H1 (cell line): ENCODE measurements around the gene SNX32. TPM values are rescaled to one million over a fixed set of nuclear protein-coding genes. Genes with fewer than 3 reads are reported as not detected.
"Not testable (repeated sequence)": the region's sequence is repeated elsewhere in the genome, so short reads cannot be mapped to it uniquely, and the experiment has no call there.

ENCODE experiments used
- CTCF ChIA-PET: fragments of 300-600 bp; sonication (Branson Sonifier 250); formaldehyde crosslinking; loops from one replicate; lab custom pipeline; 2021; ENCODE audit not compliant: partially characterized antibody; lab: Charles Lee
- POLR2A ChIA-PET: fragments of 300-600 bp; sonication (Branson Sonifier 250); formaldehyde crosslinking; loops from one replicate; lab custom pipeline; 2021; ENCODE audit warnings: inconsistent platforms; ENCODE audit not compliant: partially characterized antibody; lab: Charles Lee
- DNase-seq, 2 experiments: peaks; one replicate each; pipeline versions ENCODE4 v3.0.0 to v3.0.0-alpha.2; 2010 to 2022; ENCODE audit warnings: low spot score in 2 of 2, low read depth in 1 of 2, mixed read lengths in 1 of 2
- FAIRE-seq: peaks from 2 replicates; lab custom pipeline; 2011; peaks lifted over from hg19 to GRCh38; lab: Jason Lieb, UNC
- H2AFZ ChIP-seq: 2 replicates; pipeline ENCODE4 v1.8.1; 2012; ENCODE audit warnings: low read length, inconsistent platforms
- H2AK5ac ChIP-seq: 2 replicates; pipeline ENCODE4 v1.6.1; 2013; ENCODE audit warnings: low read depth, low read length
- H2BK120ac ChIP-seq: replicated peaks from 2 replicates; pipeline ENCODE3; 2013; ENCODE audit warnings: low read depth, low read length, inconsistent platforms
- H2BK12ac ChIP-seq: 2 replicates; pipeline ENCODE4 v1.6.1; 2013; ENCODE audit warnings: low read depth, low read length
- H2BK15ac ChIP-seq: 2 replicates; pipeline ENCODE4 v1.6.1; 2013; ENCODE audit warnings: low read length
- H2BK20ac ChIP-seq: 2 replicates; pipeline ENCODE4 v1.6.1; 2013; ENCODE audit warnings: low read length
- H2BK5ac ChIP-seq: 2 replicates; pipeline ENCODE4 v1.6.1; 2013; ENCODE audit warnings: low read depth, low read length
- H3K14ac ChIP-seq: 2 replicates; pipeline ENCODE4 v1.6.1; 2013; ENCODE audit warnings: inconsistent platforms; ENCODE audit not compliant: insufficient read length
- H3K18ac ChIP-seq: 2 replicates; pipeline ENCODE4 v1.6.1; 2013; ENCODE audit warnings: low read length; ENCODE audit errors: extremely low read depth
- H3K23ac ChIP-seq: 2 replicates; pipeline ENCODE4 v1.6.1; 2013; ENCODE audit warnings: inconsistent platforms; ENCODE audit not compliant: insufficient read length
- H3K23me2 ChIP-seq: 2 replicates; pipeline ENCODE4 v1.6.1; 2013; ENCODE audit warnings: low read depth, low read length
- H3K27ac ChIP-seq: 2 replicates; pipeline ENCODE4 v1.6.1; 2011; ENCODE audit warnings: low read depth, low read length, inconsistent platforms
- H3K27me3 ChIP-seq, 4 experiments: replicated peaks in 1 of 4; 1 replicate in 1 of 4; 2 replicates in 3 of 4; pipeline versions ENCODE4 v1.6.1 to v1.8.1; 2011 to 2013; ENCODE audit warnings: low read length in 3 of 4, mild to moderate bottlenecking in 3 of 4, inconsistent platforms in 2 of 4, mixed read lengths in 2 of 4, moderate library complexity in 1 of 4; ENCODE audit not compliant: control insufficient read depth in 3 of 4, insufficient read depth in 3 of 4; ENCODE audit errors: extremely low read depth in 1 of 4
- H3K36me3 ChIP-seq, 4 experiments: 2 replicates each; pipeline versions ENCODE4 v1.6.1 to v1.8.1; 2011 to 2013; ENCODE audit warnings: mild to moderate bottlenecking in 4 of 4, low read length in 3 of 4, moderate library complexity in 2 of 4, control low read depth in 1 of 4, inconsistent platforms in 1 of 4; ENCODE audit not compliant: insufficient read depth in 4 of 4, control insufficient read depth in 2 of 4
- H3K4ac ChIP-seq: replicated peaks from 2 replicates; pipeline ENCODE3; 2013; ENCODE audit warnings: low read length, low read depth, mixed read lengths, inconsistent platforms; ENCODE audit not compliant: insufficient read length
- H3K4me1 ChIP-seq, 4 experiments: replicated peaks in 1 of 4; 1 replicate in 1 of 4; 2 replicates in 3 of 4; pipeline versions ENCODE4 v1.6.1 to v1.8.1; 2011 to 2013; ENCODE audit warnings: low read length in 3 of 4, inconsistent platforms in 2 of 4, mixed read lengths in 1 of 4; ENCODE audit not compliant: insufficient read depth in 4 of 4, control insufficient read depth in 3 of 4
- H3K4me2 ChIP-seq, 2 experiments: 2 replicates each; pipeline versions ENCODE4 v1.6.1 to v1.8.1; 2011 to 2013; ENCODE audit warnings: low read depth in 2 of 2, low read length in 2 of 2, control low read depth in 1 of 2, inconsistent platforms in 1 of 2, mild to moderate bottlenecking in 1 of 2; ENCODE audit not compliant: insufficient read depth in 1 of 2
- H3K4me3 ChIP-seq, 4 experiments: fragments of 200-600, 300-600 bp in 1 of 4; sonication (generic), shearing (Covaris generic), sonication (Bioruptor Twin) in 1 of 4; 2 replicates each; pipeline versions ENCODE4 v1.5.1 to v1.8.1; 2011 to 2016; ENCODE audit warnings: low read length in 4 of 4, low read depth in 3 of 4, control low read depth in 2 of 4, inconsistent platforms in 2 of 4, mild to moderate bottlenecking in 2 of 4, mixed read lengths in 1 of 4, moderate library complexity in 1 of 4; ENCODE audit not compliant: insufficient read depth in 2 of 4; ENCODE audit errors: extremely low read depth in 1 of 4
- H3K56ac ChIP-seq: replicated peaks from 2 replicates; pipeline ENCODE3; 2013; ENCODE audit warnings: low read depth, mild to moderate bottlenecking, mixed read lengths, low read length, inconsistent platforms; ENCODE audit not compliant: insufficient read length
- H3K79me1 ChIP-seq: 2 replicates; pipeline ENCODE4 v1.6.1; 2013; ENCODE audit warnings: low read depth, low read length, control low read depth
- H3K79me2 ChIP-seq, 2 experiments: 2 replicates each; pipeline versions ENCODE4 v1.6.1 to v1.8.1; 2012 to 2013; ENCODE audit warnings: low read length in 2 of 2, mild to moderate bottlenecking in 2 of 2, inconsistent platforms in 1 of 2; ENCODE audit not compliant: insufficient read depth in 2 of 2, control insufficient read depth in 1 of 2
- H3K9ac ChIP-seq, 4 experiments: replicated peaks in 1 of 4; 1 replicate in 1 of 4; 2 replicates in 3 of 4; pipeline versions ENCODE4 v1.6.1 to v1.8.1; 2011 to 2013; ENCODE audit warnings: low read depth in 3 of 4, low read length in 3 of 4, control low read depth in 2 of 4, mild to moderate bottlenecking in 2 of 4, moderate library complexity in 2 of 4, inconsistent platforms in 1 of 4; ENCODE audit errors: extremely low read depth in 1 of 4
- H3K9me3 ChIP-seq, 2 experiments: 2 replicates each; pipeline versions ENCODE4 v1.6.1 to v1.8.1; 2012 to 2013; ENCODE audit warnings: mild to moderate bottlenecking in 2 of 2, moderate library complexity in 2 of 2, control low read depth in 1 of 2, inconsistent platforms in 1 of 2, low read depth in 1 of 2, low read length in 1 of 2, mixed read lengths in 1 of 2; ENCODE audit not compliant: insufficient read depth in 2 of 2
- H4K20me1 ChIP-seq, 2 experiments: replicated peaks in 1 of 2; 2 replicates each; pipeline versions ENCODE3 to v1.8.1; 2011 to 2013; ENCODE audit warnings: inconsistent platforms in 2 of 2, low read length in 2 of 2, mild to moderate bottlenecking in 1 of 2; ENCODE audit not compliant: insufficient read depth in 2 of 2, control insufficient read depth in 1 of 2
- H4K5ac ChIP-seq: 2 replicates; pipeline ENCODE4 v1.6.1; 2013; ENCODE audit warnings: low read length, low read depth, mixed read lengths, inconsistent platforms; ENCODE audit not compliant: insufficient read length
- H4K8ac ChIP-seq: 2 replicates; pipeline ENCODE4 v1.8.0; 2013; ENCODE audit warnings: mild to moderate bottlenecking, moderate library complexity, low read length, inconsistent platforms; ENCODE audit not compliant: insufficient read depth; ENCODE audit errors: extremely low read depth
- H4K91ac ChIP-seq: replicated peaks from 2 replicates; pipeline ENCODE3; 2013; ENCODE audit warnings: low read length, mixed read lengths, inconsistent platforms; ENCODE audit not compliant: insufficient read length
- WGBS, 2 experiments: shearing (Covaris generic) in 1 of 2; methylation state at CpG; one replicate each; pipeline versions ENCODE4 v1.1.6 to v1.1.7; 2013 to 2015; ENCODE audit warnings: low lambda C conversion rate in 2 of 2, mixed read lengths in 2 of 2, inconsistent platforms in 1 of 2, low coverage in 1 of 2, missing lambda C conversion rate in 1 of 2; ENCODE audit not compliant: insufficient replicate concordance in 2 of 2, insufficient coverage in 1 of 2, insufficient read length in 1 of 2; ENCODE audit errors: extremely low coverage in 1 of 2, missing lambda C conversion rate in 1 of 2; 5-methylcytosine and 5-hydroxymethylcytosine counted together
- polyA plus RNA-seq, 7 experiments: library from polyadenylated mRNA; depleted of rRNA in 3 of 7; stranded (reverse) in 5 of 7; unstranded in 2 of 7; fragments of >200 nt in 5 of 7; fragments of 200-250 nt in 2 of 7; gene quantifications; 1 replicate in 5 of 7; 2 replicates in 1 of 7; 4 replicates in 1 of 7; pipeline versions ENCODE4 v1.2.1 to v1.2.3, GENCODE V29; 2011 to 2013; ENCODE audit warnings: missing spikeins in 2 of 7, mixed read lengths in 2 of 7
- total RNA-seq: library from RNA; stranded (reverse); fragmentation: NEBNext Ultra II Directional; extraction: Animal tissue kit (Norgen Biotek cat#: 25700); gene quantifications from 2 replicates; pipeline ENCODE4 v1.2.1, GENCODE V29; 2021

SNX32 gene
- total and polyA plus RNA-seq, 2 of the 8 experiments (the other 6 are each of a cell fraction or from before 2014, with no cell fraction given) = 0.76 to 2.2 TPM

GRCh38 chr11:65892137-65892540, 58.4 kb downstream of the SNX32 start:
- not testable (repeated sequence) for H3K79me1 ChIP-seq, FAIRE-seq

More at GRCh38 chr11:65892137-65892540, 58.4 kb downstream of the SNX32 start:
- H2BK12ac ChIP-seq = peak overlapping the region; percentile 50; the same call in 1 of the 2 replicates
- H3K4me3 ChIP-seq = peak overlapping the region; percentile 74 to 82 (median 78); a peak in 5 of 8 replicates
- peaks cover 25% of the 10 kb centered on the region for H3K23me2 ChIP-seq
- H3K23ac ChIP-seq, H3K18ac ChIP-seq, H2AFZ ChIP-seq, H3K79me2 ChIP-seq, H4K91ac ChIP-seq, H2BK15ac ChIP-seq, H4K5ac ChIP-seq, H3K36me3 ChIP-seq, H3K14ac ChIP-seq, H2BK120ac ChIP-seq, H4K20me1 ChIP-seq, H3K9me3 ChIP-seq, H2AK5ac ChIP-seq, H2BK20ac ChIP-seq, H3K27ac ChIP-seq, H3K4ac ChIP-seq, H2BK5ac ChIP-seq, H4K8ac ChIP-seq, DNase-seq, H3K56ac ChIP-seq: not testable (repeated sequence)
- peak overlapping the region; percentile 94 to 97 for H3K4me2 ChIP-seq
- peak overlapping the region in 1 of 4 experiments; percentile 54; a peak in 1 of 7 replicates for H3K9ac ChIP-seq
- POLR2A ChIA-PET = interaction anchor here (1.1 to 39.7 kb wide), 7 partner anchors 8 to 85 kb away, joined by 3 to 1071 read pairs (median 11); partner anchors contain the start of genes C11orf68, CFL1, EFEMP2 and FOSL1
- H3K27me3 ChIP-seq = peaks cover 0 to 14% (median 8%) of the 10 kb centered on the region in 4 experiments; a peak in 6 of 7 replicates
- peaks cover 0 to 30% (median 12%) of the 10 kb centered on the region in 4 experiments; a peak in 5 of 7 replicates for H3K4me1 ChIP-seq
- CTCF ChIA-PET = interaction anchor here (0.6 to 19.6 kb wide), 19 partner anchors 8 to 536 kb away, joined by 3 to 283 read pairs (median 7); partner anchors contain the start of genes AP5B1, C11orf68, CFL1 and EFEMP2
- 82% methylated on average over 5 of the region's 5 CpGs; no CpG with 5 or more reads in 1 of the 2 experiments for WGBS, 2 experiments
